GM12801 (cell line): ENCODE measurements around the gene AEN.

Source experiments
- CTCF ChIP-seq: IDR thresholded peaks from one replicate; pipeline ENCODE4 v1.5.1; 2011; ENCODE audit warnings: control low read depth; ENCODE audit not compliant: insufficient read length; ENCODE audit errors: extremely low read depth

Gene AEN

GRCh38 chr15:88608607-88609181 lies 12.4 kb upstream of the AEN start:
- TF ChIP-seq CTCF: no peak

- TF ChIP-seq CTCF: no peak
These were observed 11.6 kb upstream of the AEN start for GRCh38 chr15:88609344-88610090.

- TF ChIP-seq CTCF: no peak
These were observed 10.4 kb upstream of the AEN start for GRCh38 chr15:88610701-88611231.

GRCh38 chr15:88612186-88612796 lies 8.8 kb upstream of the AEN start:
- TF ChIP-seq CTCF: no peak

GRCh38 chr15:88613074-88613944 lies 7.8 kb upstream of the AEN start:
- TF ChIP-seq CTCF: no peak

- no peak for TF ChIP-seq CTCF
These were observed 5.6 kb upstream of the AEN start for GRCh38 chr15:88615303-88616107.
